Ishikawa (cell line): ENCODE data around the gene SLC1A4.

ENCODE experiments used
- CEBPB ChIP-seq: IDR thresholded peaks from 2 replicates; pipeline ENCODE4 v1.6.1; 2012
- CREB1 ChIP-seq: IDR thresholded peaks from 2 replicates; pipeline ENCODE4 v1.6.1; 2012; ENCODE audit warnings: low read depth
- EGR1 ChIP-seq: IDR thresholded peaks from 2 replicates; pipeline ENCODE4 v1.6.1; 2012
- EP300 ChIP-seq: IDR thresholded peaks from 2 replicates; pipeline ENCODE4 v1.6.1; 2012; ENCODE audit warnings: borderline replicate concordance
- FOXM1 ChIP-seq: IDR thresholded peaks from 2 replicates; pipeline ENCODE4 v1.6.1; 2012; ENCODE audit warnings: low read depth, borderline replicate concordance
- MAX ChIP-seq: IDR thresholded peaks from 2 replicates; pipeline ENCODE4 v1.6.1; 2012
- NFIC ChIP-seq: IDR thresholded peaks from 2 replicates; pipeline ENCODE4 v1.6.1; 2012
- RAD21 ChIP-seq: IDR thresholded peaks from 2 replicates; pipeline ENCODE4 v1.6.1; 2012; ENCODE audit warnings: low read depth
- REST ChIP-seq: IDR thresholded peaks from 2 replicates; pipeline ENCODE4 v1.6.1; 2012; ENCODE audit warnings: low read depth, mild to moderate bottlenecking
- TAF1 ChIP-seq: IDR thresholded peaks from 2 replicates; pipeline ENCODE4 v1.6.1; 2012; ENCODE audit warnings: low read depth, mild to moderate bottlenecking
- TCF12 ChIP-seq: IDR thresholded peaks from 2 replicates; pipeline ENCODE4 v1.6.1; 2012; ENCODE audit warnings: low read depth
- TEAD4 ChIP-seq: IDR thresholded peaks from 2 replicates; pipeline ENCODE4 v1.6.1; 2012
- YY1 ChIP-seq: IDR thresholded peaks from 2 replicates; pipeline ENCODE4 v1.6.1; 2012; ENCODE audit warnings: low read depth
- ZBTB7A ChIP-seq: IDR thresholded peaks from 2 replicates; pipeline ENCODE4 v1.6.1; 2012; ENCODE audit warnings: low read depth
- TF ChIP-seq, protein P1 (sequence below): IDR thresholded peaks from 2 replicates; pipeline ENCODE4 v1.6.1; 2012

The SLC1A4 gene

GRCh38 chr2:64945973-64946768, 43.0 kb upstream of the SLC1A4 start:
- TF ChIP-seq TCF12 (no peak), ZBTB7A (no peak), MAX (no peak), NFIC (no peak), RAD21 (no peak), EGR1 (no peak), YY1 (no peak), EP300 (no peak), TEAD4 (no peak), REST (no peak), FOXM1 (no peak), TAF1 (no peak), CEBPB (no peak), CREB1 (no peak)
- TF ChIP-seq, protein P1, sequence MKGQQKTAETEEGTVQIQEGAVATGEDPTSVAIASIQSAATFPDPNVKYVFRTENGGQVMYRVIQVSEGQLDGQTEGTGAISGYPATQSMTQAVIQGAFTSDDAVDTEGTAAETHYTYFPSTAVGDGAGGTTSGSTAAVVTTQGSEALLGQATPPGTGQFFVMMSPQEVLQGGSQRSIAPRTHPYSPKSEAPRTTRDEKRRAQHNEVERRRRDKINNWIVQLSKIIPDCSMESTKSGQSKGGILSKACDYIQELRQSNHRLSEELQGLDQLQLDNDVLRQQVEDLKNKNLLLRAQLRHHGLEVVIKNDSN, result no peak

GRCh38 chr2:64946769-64947247, 42.4 kb upstream of the SLC1A4 start:
- no peak for TF ChIP-seq ZBTB7A
- TF ChIP-seq MAX, result no peak
- no peak for TF ChIP-seq FOXM1
- TF ChIP-seq REST, result no peak
- no peak for TF ChIP-seq TAF1
- no peak for TF ChIP-seq YY1
- TF ChIP-seq, protein P1, result no peak

GRCh38 chr2:64947885-64948284, 41.3 kb upstream of the SLC1A4 start:
- TF ChIP-seq RAD21, result no peak
- TF ChIP-seq CREB1, result no peak
- TF ChIP-seq, protein P1, result no peak
- no peak for TF ChIP-seq CEBPB

DNA sequence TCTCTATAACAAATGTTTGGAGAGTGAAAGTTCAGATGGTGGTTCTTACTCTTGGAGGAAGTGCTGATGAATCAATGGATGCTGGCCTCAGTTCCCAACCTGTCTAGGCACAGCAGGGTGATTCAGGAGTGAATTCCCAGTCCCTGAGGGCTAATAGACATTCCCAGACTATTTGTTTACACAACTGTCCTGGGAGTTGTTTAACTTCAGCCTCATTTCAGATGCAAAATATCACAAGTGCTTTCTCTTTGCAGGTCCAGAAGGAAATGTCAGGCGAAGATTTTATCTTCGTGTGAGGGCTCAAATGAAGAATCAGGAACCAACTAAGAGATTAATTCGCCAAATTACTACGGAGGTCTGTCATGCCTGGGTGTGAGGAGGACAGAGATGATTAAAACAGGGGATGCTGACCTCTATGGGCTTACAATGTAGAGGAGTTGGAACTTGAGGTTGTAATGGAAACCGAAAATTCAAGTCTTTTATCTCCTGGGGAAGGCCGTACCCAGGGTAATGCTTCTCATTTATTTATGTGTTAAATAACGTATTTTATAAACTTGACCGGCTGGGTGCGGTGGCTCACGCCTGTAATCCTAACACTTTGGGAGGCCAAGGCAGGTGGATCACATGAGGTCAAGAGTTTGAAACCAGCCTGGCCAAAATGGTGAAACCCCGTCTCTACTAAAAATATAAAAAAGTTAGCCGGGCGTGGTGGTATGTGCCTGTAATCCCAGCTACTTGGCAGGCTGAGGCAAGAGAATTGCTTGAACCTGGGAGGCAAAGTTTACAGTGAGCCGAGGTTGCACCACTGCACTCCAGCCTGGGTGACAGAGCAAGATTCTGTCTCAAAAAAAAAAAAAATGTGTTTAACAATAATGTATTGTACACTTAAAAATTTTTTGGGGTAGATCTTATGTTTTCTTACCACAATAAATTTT, 38.7 kb upstream of the SLC1A4 start:
- TF ChIP-seq CEBPB (no peak), TAF1 (no peak), TEAD4 (no peak), FOXM1 (no peak), NFIC (no peak), RAD21 (no peak), MAX (no peak), YY1 (no peak)
- TF ChIP-seq, protein P1, result no peak
